AML-193 (cell line): ENCODE measurements around the gene PGAM2.

ENCODE experiments used
- DNase-seq, 2 experiments: peaks; one replicate each; lab custom pipeline; 2025; lab: John Stamatoyannopoulos, UW

The PGAM2 gene

GRCh38 chr7:44065431-44066110, at the start of gene PGAM2:
PGAM2 (minus strand) TSS chr7:44065567; CDS start chr7:44065529, 38 bp downstream.
- DNase-seq = no peak

GRCh38 chr7:44114586-44115310, 49.4 kb upstream of the PGAM2 start:
- DNase-seq = no peak

GRCh38 chr7:44113764-44114354, 48.5 kb upstream of the PGAM2 start:
- no peak for DNase-seq

- DNase-seq = no peak
These were observed 47.8 kb upstream of the PGAM2 start for GRCh38 chr7:44112997-44113763.

GRCh38 chr7:44112231-44112996, 47.0 kb upstream of the PGAM2 start:
- no peak for DNase-seq

GRCh38 chr7:44111761-44112160, 46.4 kb upstream of the PGAM2 start:
- no peak for DNase-seq

GRCh38 chr7:44110719-44111635, 45.6 kb upstream of the PGAM2 start:
- no peak for DNase-seq

- DNase-seq = no peak
These were observed 44.6 kb upstream of the PGAM2 start for GRCh38 chr7:44109991-44110390.

- no peak for DNase-seq
These were observed 43.7 kb upstream of the PGAM2 start for GRCh38 chr7:44108768-44109750.

- no peak for DNase-seq
These were observed 42.8 kb upstream of the PGAM2 start for GRCh38 chr7:44107961-44108767.

- no peak for DNase-seq
These were observed 42.0 kb upstream of the PGAM2 start for GRCh38 chr7:44107116-44107960.

GRCh38 chr7:44106311-44107065, 41.1 kb upstream of the PGAM2 start:
- no peak for DNase-seq

- no peak for DNase-seq
These were observed 40.5 kb upstream of the PGAM2 start for GRCh38 chr7:44105832-44106231.

GRCh38 chr7:44104860-44105771, 39.7 kb upstream of the PGAM2 start:
- DNase-seq = no peak

- no peak for DNase-seq
These were observed 38.8 kb upstream of the PGAM2 start, which contains the start of gene AEBP1 for GRCh38 chr7:44103923-44104859. AEBP1 (plus strand) TSS chr7:44104345; CDS start chr7:44104666, 321 bp downstream.
